ENCODE data around the gene XRN2.

XRN2 gene

GRCh38 chr20:21323640-21324039 is 20.5 kb downstream of the XRN2 start:
- TF ChIP-seq, protein P1, sequence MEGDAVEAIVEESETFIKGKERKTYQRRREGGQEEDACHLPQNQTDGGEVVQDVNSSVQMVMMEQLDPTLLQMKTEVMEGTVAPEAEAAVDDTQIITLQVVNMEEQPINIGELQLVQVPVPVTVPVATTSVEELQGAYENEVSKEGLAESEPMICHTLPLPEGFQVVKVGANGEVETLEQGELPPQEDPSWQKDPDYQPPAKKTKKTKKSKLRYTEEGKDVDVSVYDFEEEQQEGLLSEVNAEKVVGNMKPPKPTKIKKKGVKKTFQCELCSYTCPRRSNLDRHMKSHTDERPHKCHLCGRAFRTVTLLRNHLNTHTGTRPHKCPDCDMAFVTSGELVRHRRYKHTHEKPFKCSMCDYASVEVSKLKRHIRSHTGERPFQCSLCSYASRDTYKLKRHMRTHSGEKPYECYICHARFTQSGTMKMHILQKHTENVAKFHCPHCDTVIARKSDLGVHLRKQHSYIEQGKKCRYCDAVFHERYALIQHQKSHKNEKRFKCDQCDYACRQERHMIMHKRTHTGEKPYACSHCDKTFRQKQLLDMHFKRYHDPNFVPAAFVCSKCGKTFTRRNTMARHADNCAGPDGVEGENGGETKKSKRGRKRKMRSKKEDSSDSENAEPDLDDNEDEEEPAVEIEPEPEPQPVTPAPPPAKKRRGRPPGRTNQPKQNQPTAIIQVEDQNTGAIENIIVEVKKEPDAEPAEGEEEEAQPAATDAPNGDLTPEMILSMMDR (IDR thresholded peaks at IDR 0.05; ENCODE audit: low read depth, low read length, missing control alignments): no peak
- H3K4me3 ChIP-seq (replicated peaks; ENCODE audit: low read depth, low read length): no peak overlapping the region
- peak; percentile 77 for DNase-seq (ENCODE audit: extremely low read depth, low read depth)

DNA sequence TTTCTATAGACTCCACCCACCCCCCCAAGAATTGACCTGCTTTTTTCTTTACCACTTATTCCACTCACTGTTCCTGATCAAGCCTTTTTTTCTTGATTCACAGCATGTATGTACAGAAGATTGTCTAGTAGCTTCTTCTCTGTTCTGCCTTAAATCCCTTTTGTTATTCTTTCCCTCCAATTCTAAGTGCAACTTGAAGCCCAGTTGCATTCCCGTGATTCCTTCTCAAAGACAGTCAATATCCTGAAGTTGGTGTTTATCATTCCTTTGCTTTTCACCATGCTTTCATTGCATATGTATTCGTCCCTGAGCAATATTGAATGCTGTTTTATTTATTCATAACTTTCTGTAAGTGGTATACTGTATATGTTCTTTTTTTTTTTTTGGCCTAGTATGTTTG is 21.0 kb downstream of the XRN2 start:
- H3K4me3 ChIP-seq (replicated peaks; ENCODE audit: low read depth, low read length): no peak overlapping the region
- DNase-seq (ENCODE audit: extremely low read depth, low read depth): no peak
- TF ChIP-seq, protein P1 (IDR thresholded peaks at IDR 0.05; ENCODE audit: low read depth, low read length, missing control alignments): no peak

- no peak for DNase-seq (ENCODE audit: extremely low read depth, low read depth)
- TF ChIP-seq, protein P1 (IDR thresholded peaks at IDR 0.05; ENCODE audit: low read depth, low read length, missing control alignments): no peak
- H3K4me3 ChIP-seq (replicated peaks; ENCODE audit: low read depth, low read length): no peak overlapping the region
Observed at GRCh38 chr20:21325296-21325695, 22.2 kb downstream of the XRN2 start.

GRCh38 chr20:21326700-21327099 is 23.6 kb downstream of the XRN2 start:
- no peak overlapping the region for H3K4me3 ChIP-seq (replicated peaks; ENCODE audit: low read depth, low read length)
- TF ChIP-seq, protein P1 (IDR thresholded peaks at IDR 0.05; ENCODE audit: low read depth, low read length, missing control alignments): no peak
- no peak for DNase-seq (ENCODE audit: extremely low read depth, low read depth)

- no peak for DNase-seq (ENCODE audit: extremely low read depth, low read depth)
- no peak overlapping the region for H3K4me3 ChIP-seq (replicated peaks; ENCODE audit: low read depth, low read length)
- TF ChIP-seq, protein P1 (IDR thresholded peaks at IDR 0.05; ENCODE audit: low read depth, low read length, missing control alignments): no peak
Observed at GRCh38 chr20:21336455-21337151, 33.5 kb downstream of the XRN2 start.

- H3K4me3 ChIP-seq (replicated peaks; ENCODE audit: low read depth, low read length): no peak overlapping the region
- DNase-seq (ENCODE audit: extremely low read depth, low read depth): no peak
- TF ChIP-seq, protein P1 (IDR thresholded peaks at IDR 0.05; ENCODE audit: low read depth, low read length, missing control alignments): no peak
Observed at GRCh38 chr20:21338291-21338690, 35.2 kb downstream of the XRN2 start.

DNA sequence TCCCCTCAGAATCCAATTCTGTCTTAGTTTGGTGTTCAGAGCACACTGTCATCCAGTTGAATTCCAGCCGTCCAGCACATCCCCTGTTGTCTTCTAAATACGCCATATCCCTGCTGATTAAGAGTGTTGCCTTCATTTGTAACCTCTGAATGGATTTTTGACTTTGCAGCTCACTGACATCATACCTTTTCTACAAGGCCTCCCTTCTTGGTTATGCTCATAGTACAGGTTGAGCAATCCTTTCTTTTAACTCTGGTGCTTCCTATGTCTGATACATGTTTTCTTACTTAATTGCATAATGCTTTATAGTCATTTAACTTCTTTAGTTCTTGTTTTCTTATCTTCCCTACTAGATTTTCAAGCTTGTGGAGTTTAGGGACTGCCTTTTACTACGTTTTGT is 36.4 kb downstream of the XRN2 start:
- no peak for DNase-seq (ENCODE audit: extremely low read depth, low read depth)
- TF ChIP-seq, protein P1 (IDR thresholded peaks at IDR 0.05; ENCODE audit: low read depth, low read length, missing control alignments): no peak
- no peak overlapping the region for H3K4me3 ChIP-seq (replicated peaks; ENCODE audit: low read depth, low read length)

Measured in HFF-Myc (cell line).